Right forelimb (tissue), 1 donor: ENCODE data around the gene MARCO.
A peak's percentile ranks its signal among the peaks of the same experiment; 100 is the strongest.
"Not testable (repeated sequence)": the region's sequence is repeated elsewhere in the genome, so short reads cannot be mapped to it uniquely, and the experiment has no call there.

Experiments
- DNase-seq: peaks from one replicate; pipeline ENCODE4 v3.0.0-alpha.2; 2018

Gene MARCO

GRCh38 chr2:118978064-118978463 lies 36.1 kb downstream of the MARCO start:
- no peak for DNase-seq

- DNase-seq: no peak
Measured at GRCh38 chr2:118979152-118979861, 37.3 kb downstream of the MARCO start.

- DNase-seq: no peak
Measured at GRCh38 chr2:118980022-118980421, 38.0 kb downstream of the MARCO start.

- no peak for DNase-seq
Measured at GRCh38 chr2:118980573-118980972, 38.6 kb downstream of the MARCO start.

GRCh38 chr2:118981632-118982031 lies 39.6 kb downstream of the MARCO start:
- no peak for DNase-seq

GRCh38 chr2:118982039-118982438 lies 40.0 kb downstream of the MARCO start:
- no peak for DNase-seq

- no peak for DNase-seq
Measured at GRCh38 chr2:118983133-118983532, 41.1 kb downstream of the MARCO start.

GRCh38 chr2:118983915-118984314 lies 41.9 kb downstream of the MARCO start:
- no peak for DNase-seq

GRCh38 chr2:118986738-118987137 lies 44.7 kb downstream of the MARCO start:
- DNase-seq: no peak

GRCh38 chr2:118987886-118988285 lies 45.9 kb downstream of the MARCO start:
- DNase-seq: no peak

GRCh38 chr2:118988706-118989105 lies 46.7 kb downstream of the MARCO start:
- no peak for DNase-seq

GRCh38 chr2:118989481-118989880 lies 47.5 kb downstream of the MARCO start:
- DNase-seq: no peak

- DNase-seq: no peak
Measured at GRCh38 chr2:118990757-118991545, 49.0 kb downstream of the MARCO start.

GRCh38 chr2:118991554-118991953 lies 49.6 kb downstream of the MARCO start:
- DNase-seq: no peak

GRCh38 chr2:118992740-118993391 lies 50.9 kb downstream of the MARCO start:
- DNase-seq: no peak

GRCh38 chr2:118993392-118993752 lies 51.4 kb downstream of the MARCO start:
- DNase-seq: no peak

- no peak for DNase-seq
Measured at GRCh38 chr2:118994172-118994700, 52.2 kb downstream of the MARCO start.

- DNase-seq: no peak
Measured at GRCh38 chr2:118994778-118995177, 52.8 kb downstream of the MARCO start.

GRCh38 chr2:119003856-119004255 lies 61.9 kb downstream of the MARCO start:
- not testable (repeated sequence) for DNase-seq

GRCh38 chr2:119004602-119005001 lies 62.6 kb downstream of the MARCO start:
- DNase-seq: no peak

- DNase-seq: no peak
Measured at GRCh38 chr2:119005051-119005450, 63.1 kb downstream of the MARCO start.

- DNase-seq: no peak
Measured at GRCh38 chr2:119005555-119005954, 63.6 kb downstream of the MARCO start.

- no peak for DNase-seq
Measured at GRCh38 chr2:119006441-119006840, 64.4 kb downstream of the MARCO start.

- DNase-seq: peak; percentile 22
Measured at GRCh38 chr2:119008108-119008507, 66.1 kb downstream of the MARCO start.
